ENCODE results near the gene MAGEB3. TPM values are rescaled to one million over a fixed set of nuclear protein-coding genes. Genes with fewer than 3 reads are reported as not detected.
"Not testable (repeated sequence)": the region's sequence is repeated elsewhere in the genome, so short reads cannot be mapped to it uniquely, and the experiment has no call there.

The MAGEB3 gene, protein sequence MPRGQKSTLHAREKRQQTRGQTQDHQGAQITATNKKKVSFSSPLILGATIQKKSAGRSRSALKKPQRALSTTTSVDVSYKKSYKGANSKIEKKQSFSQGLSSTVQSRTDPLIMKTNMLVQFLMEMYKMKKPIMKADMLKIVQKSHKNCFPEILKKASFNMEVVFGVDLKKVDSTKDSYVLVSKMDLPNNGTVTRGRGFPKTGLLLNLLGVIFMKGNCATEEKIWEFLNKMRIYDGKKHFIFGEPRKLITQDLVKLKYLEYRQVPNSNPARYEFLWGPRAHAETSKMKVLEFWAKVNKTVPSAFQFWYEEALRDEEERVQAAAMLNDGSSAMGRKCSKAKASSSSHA
- total RNA-seq (2014; rRNA removed; shearing (Covaris generic); ENCODE audit: low replicate concordance), result not detected in 2 replicates

DNA sequence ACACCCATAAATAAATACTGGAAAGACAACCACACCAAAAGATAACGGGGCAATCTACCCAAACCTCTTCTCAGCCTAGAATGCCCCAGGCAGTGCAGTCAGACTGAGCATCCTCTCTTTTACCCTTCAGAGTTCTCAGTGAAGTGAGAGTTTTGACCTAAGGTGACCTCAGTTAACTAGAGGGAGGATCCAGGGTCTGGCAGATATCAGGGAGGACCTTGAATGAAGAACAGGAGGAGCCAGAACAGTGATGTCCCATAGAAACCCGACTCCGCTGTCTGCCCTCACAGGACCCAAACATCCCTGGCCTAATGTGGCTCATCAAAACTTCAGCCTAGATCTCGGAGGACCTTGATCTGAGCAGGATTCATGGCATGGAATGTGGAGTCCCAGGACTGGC, at the start of gene MAGEB3:
MAGEB3 (plus strand) TSS at position 263 of the 400 bp plus-strand sequence. CDS start 5,268 bp downstream, outside the sequence.
- Histone ChIP-seq H3K4me3 (ENCODE audit: low read length) (no peak within 1 kb of the TSS), H3K36me3 (ENCODE audit: insufficient read depth, low read length) (no peaks in the 10 kb centered on the region), H3K27ac (ENCODE audit: low read length) (no peak within 1 kb of the TSS), H4K20me1 (ENCODE audit: insufficient read depth, low read depth, low read length) (no peaks in the 10 kb centered on the region), H2AFZ (ENCODE audit: low read length) (no peak within 1 kb of the TSS), H3K9ac (ENCODE audit: low read length) (no peak within 1 kb of the TSS), H3K4me1 (ENCODE audit: low read length) (no peaks in the 10 kb centered on the region), H3K27me3 (ENCODE audit: low read length) (no peaks in the 10 kb centered on the region), H3K4me2 (ENCODE audit: low read depth, low read length, poor library complexity, severe bottlenecking) (no peak within 1 kb of the TSS), H3K9me2 (replicated peaks; ENCODE audit: insufficient read depth, low read length) (no peaks in the 10 kb centered on the region), H3K79me2 (ENCODE audit: low read length) (no peaks in the 10 kb centered on the region), H3K9me3 (ENCODE audit: low read length) (0 out of 2 replicates have a peak, but pooled peaks cover 3% of the 10 kb centered on the region)
- no peak for DNase-seq

DNA sequence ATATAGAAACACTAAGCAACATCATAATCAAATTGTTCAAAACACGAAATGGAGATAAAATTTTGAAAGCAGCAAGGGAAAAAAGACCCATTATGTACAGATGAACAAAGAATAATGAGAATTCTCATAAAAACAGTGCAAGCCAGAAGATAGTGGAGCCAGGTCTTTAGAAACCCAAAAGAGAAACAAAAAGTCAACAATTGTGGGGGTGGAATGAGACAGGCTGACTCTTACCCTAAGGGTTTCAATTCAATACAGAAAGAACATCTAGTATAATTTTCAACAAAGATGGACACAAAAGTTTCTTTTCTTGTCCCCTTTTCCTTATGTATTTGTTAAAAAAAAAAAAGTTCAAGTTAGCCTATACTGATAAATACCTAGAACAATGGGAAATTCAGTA, 49.1 kb upstream of the MAGEB3 start:
- Histone ChIP-seq H4K20me1 (ENCODE audit: insufficient read depth, low read depth, low read length) (no peaks in the 10 kb centered on the region), H3K9ac (ENCODE audit: low read length) (no peak overlapping the region), H3K27me3 (ENCODE audit: low read length) (no peaks in the 10 kb centered on the region), H3K4me1 (ENCODE audit: low read length) (no peaks in the 10 kb centered on the region), H3K4me3 (ENCODE audit: low read length) (no peak overlapping the region), H3K4me2 (ENCODE audit: low read depth, low read length, poor library complexity, severe bottlenecking) (no peak overlapping the region), H3K36me3 (ENCODE audit: insufficient read depth, low read length) (no peaks in the 10 kb centered on the region), H3K27ac (ENCODE audit: low read length) (no peak overlapping the region), H2AFZ (ENCODE audit: low read length) (no peak overlapping the region), H3K9me2 (replicated peaks; ENCODE audit: insufficient read depth, low read length) (no peaks in the 10 kb centered on the region), H3K79me2 (ENCODE audit: low read length) (no peaks in the 10 kb centered on the region), H3K9me3 (ENCODE audit: low read length) (no peaks in the 10 kb centered on the region; the same call in 1 of the 2 replicates)
- DNase-seq, result no peak

DNA sequence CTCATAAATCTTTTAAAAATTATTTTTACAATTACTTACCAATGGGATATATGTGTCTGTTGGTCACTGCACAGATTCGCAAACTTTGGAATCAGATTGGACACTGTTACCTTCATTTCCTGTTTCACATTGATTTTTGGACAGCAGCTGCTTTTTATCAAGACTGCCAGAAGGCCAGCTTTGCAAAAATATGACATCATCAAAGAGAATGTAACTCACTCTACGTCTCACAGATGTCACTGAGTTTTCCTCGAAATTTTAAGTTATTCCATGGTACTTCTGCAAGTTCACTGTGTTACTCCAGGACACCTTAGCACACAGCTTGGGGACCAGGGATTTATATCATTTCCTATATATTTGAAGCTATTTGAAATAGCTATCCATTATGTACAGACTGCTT, 46.9 kb upstream of the MAGEB3 start:
- no peak overlapping the region for H3K27ac ChIP-seq (ENCODE audit: low read length)
- no peaks in the 10 kb centered on the region; the same call in 1 of the 2 replicates for H3K9me3 ChIP-seq (ENCODE audit: low read length)
- no peaks in the 10 kb centered on the region for H3K4me1 ChIP-seq (ENCODE audit: low read length)
- H3K79me2 ChIP-seq (ENCODE audit: low read length), result no peaks in the 10 kb centered on the region
- no peak overlapping the region for H3K4me3 ChIP-seq (ENCODE audit: low read length)
- no peaks in the 10 kb centered on the region for H4K20me1 ChIP-seq (ENCODE audit: insufficient read depth, low read depth, low read length)
- H3K9ac ChIP-seq (ENCODE audit: low read length), result no peak overlapping the region
- no peaks in the 10 kb centered on the region for H3K27me3 ChIP-seq (ENCODE audit: low read length)
- H3K36me3 ChIP-seq (ENCODE audit: insufficient read depth, low read length), result no peaks in the 10 kb centered on the region
- no peak for DNase-seq
- no peaks in the 10 kb centered on the region for H3K9me2 ChIP-seq (replicated peaks; ENCODE audit: insufficient read depth, low read length)
- no peak overlapping the region for H3K4me2 ChIP-seq (ENCODE audit: low read depth, low read length, poor library complexity, severe bottlenecking)
- no peak overlapping the region for H2AFZ ChIP-seq (ENCODE audit: low read length)

GRCh38 chrX:30190426-30190825, 40.0 kb upstream of the MAGEB3 start:
- no peak overlapping the region for H3K27ac ChIP-seq (ENCODE audit: low read length)
- H3K4me3 ChIP-seq (ENCODE audit: low read length), result no peak overlapping the region
- no peaks in the 10 kb centered on the region for H3K9me2 ChIP-seq (replicated peaks; ENCODE audit: insufficient read depth, low read length)
- H3K4me1 ChIP-seq (ENCODE audit: low read length), result no peaks in the 10 kb centered on the region
- H3K4me2 ChIP-seq (ENCODE audit: low read depth, low read length, poor library complexity, severe bottlenecking), result no peak overlapping the region
- no peaks in the 10 kb centered on the region for H3K36me3 ChIP-seq (ENCODE audit: insufficient read depth, low read length)
- no peak overlapping the region for H3K9ac ChIP-seq (ENCODE audit: low read length)
- H2AFZ ChIP-seq (ENCODE audit: low read length), result no peak overlapping the region
- H3K9me3 ChIP-seq (ENCODE audit: low read length), result no peaks in the 10 kb centered on the region; the same call in 1 of the 2 replicates
- no peaks in the 10 kb centered on the region for H3K27me3 ChIP-seq (ENCODE audit: low read length)
- H3K79me2 ChIP-seq (ENCODE audit: low read length), result no peaks in the 10 kb centered on the region
- no peak for DNase-seq
- H4K20me1 ChIP-seq (ENCODE audit: insufficient read depth, low read depth, low read length), result no peaks in the 10 kb centered on the region

DNA sequence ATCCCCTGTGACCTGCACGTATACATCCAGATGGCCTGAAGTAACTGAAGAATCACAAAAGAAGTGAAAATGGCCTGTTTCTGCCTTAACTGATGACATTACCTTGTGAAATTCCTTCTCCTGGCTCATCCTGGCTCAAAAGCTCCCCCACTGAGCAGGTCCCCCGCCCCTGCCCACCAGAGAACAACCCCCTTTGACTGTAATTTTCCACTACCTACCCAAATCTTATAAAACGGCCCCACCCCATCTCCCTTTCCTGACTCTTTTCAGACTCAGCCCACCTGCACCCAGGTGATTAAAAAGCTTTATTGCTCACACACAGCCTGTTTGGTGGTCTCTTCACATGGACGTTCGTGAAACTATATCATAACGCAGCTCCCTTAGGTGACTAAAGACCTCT, 36.5 kb upstream of the MAGEB3 start:
- not testable (repeated sequence) for H3K9me2 ChIP-seq (replicated peaks; ENCODE audit: insufficient read depth, low read length); H2AFZ ChIP-seq (ENCODE audit: low read length); H3K9ac ChIP-seq (ENCODE audit: low read length); H3K9me3 ChIP-seq (ENCODE audit: low read length); H4K20me1 ChIP-seq (ENCODE audit: insufficient read depth, low read depth, low read length); H3K4me3 ChIP-seq (ENCODE audit: low read length); H3K27ac ChIP-seq (ENCODE audit: low read length); H3K27me3 ChIP-seq (ENCODE audit: low read length); H3K79me2 ChIP-seq (ENCODE audit: low read length); H3K4me2 ChIP-seq (ENCODE audit: low read depth, low read length, poor library complexity, severe bottlenecking); H3K36me3 ChIP-seq (ENCODE audit: insufficient read depth, low read length); DNase-seq; H3K4me1 ChIP-seq (ENCODE audit: low read length)

- peak; percentile 44 for DNase-seq
- H3K4me1 ChIP-seq (ENCODE audit: low read length), result no peaks in the 10 kb centered on the region
- H3K9me2 ChIP-seq (replicated peaks; ENCODE audit: insufficient read depth, low read length), result no peaks in the 10 kb centered on the region
- H3K9ac ChIP-seq (ENCODE audit: low read length), result no peak overlapping the region
- no peak overlapping the region for H3K4me3 ChIP-seq (ENCODE audit: low read length)
- H4K20me1 ChIP-seq (ENCODE audit: insufficient read depth, low read depth, low read length), result no peaks in the 10 kb centered on the region
- H3K27ac ChIP-seq (ENCODE audit: low read length), result no peak overlapping the region
- H3K36me3 ChIP-seq (ENCODE audit: insufficient read depth, low read length), result no peaks in the 10 kb centered on the region
- H3K79me2 ChIP-seq (ENCODE audit: low read length), result no peaks in the 10 kb centered on the region
- no peaks in the 10 kb centered on the region for H3K27me3 ChIP-seq (ENCODE audit: low read length)
- no peak overlapping the region for H3K4me2 ChIP-seq (ENCODE audit: low read depth, low read length, poor library complexity, severe bottlenecking)
- no peak overlapping the region for H2AFZ ChIP-seq (ENCODE audit: low read length)
- no peaks in the 10 kb centered on the region for H3K9me3 ChIP-seq (ENCODE audit: low read length)
Measured at GRCh38 chrX:30196322-30196721, 34.1 kb upstream of the MAGEB3 start.

- no peak overlapping the region for H3K4me3 ChIP-seq (ENCODE audit: low read length)
Measured at GRCh38 chrX:30212172-30212571, 18.3 kb upstream of the MAGEB3 start.

DNA sequence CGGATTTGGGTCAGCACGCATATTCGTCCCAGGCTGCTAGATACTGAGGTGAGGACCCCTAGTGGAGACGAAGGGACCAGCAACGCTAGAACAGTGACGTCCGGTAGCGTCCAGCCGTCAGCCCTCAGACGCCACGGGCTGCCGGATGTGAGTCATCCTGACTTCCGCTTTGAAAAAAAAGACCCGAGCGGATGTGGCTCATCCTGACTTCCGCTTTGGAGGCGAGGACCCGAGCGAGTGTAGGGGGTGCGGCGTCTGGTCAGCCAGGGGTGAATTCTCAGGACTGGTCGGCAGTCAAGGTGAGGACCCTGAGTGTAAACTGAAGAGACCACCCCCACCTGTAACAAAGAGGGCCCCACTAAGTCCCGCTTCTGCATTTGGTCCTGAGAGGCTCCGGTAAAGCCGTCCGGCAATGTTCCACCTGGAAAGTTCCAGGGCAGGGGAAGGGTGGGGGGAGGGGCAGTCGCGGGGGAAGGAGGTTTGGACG, 15.1 kb upstream of the MAGEB3 start, which contains the start of gene MAGEB2:
MAGEB2 (plus strand) TSS at position 207 of the 487 bp plus-strand sequence. CDS start 3,018 bp downstream, outside the sequence.
- Histone ChIP-seq H3K9me3 (ENCODE audit: low read length) (no peaks in the 10 kb centered on the region), H2AFZ (ENCODE audit: low read length) (no peak within 1 kb of the TSS), H3K27me3 (ENCODE audit: low read length) (no peaks in the 10 kb centered on the region), H3K79me2 (ENCODE audit: low read length) (no peaks in the 10 kb centered on the region), H3K9me2 (replicated peaks; ENCODE audit: insufficient read depth, low read length) (no peaks in the 10 kb centered on the region), H3K4me3 (ENCODE audit: low read length) (no peak within 1 kb of the TSS), H3K36me3 (ENCODE audit: insufficient read depth, low read length) (no peaks in the 10 kb centered on the region), H3K27ac (ENCODE audit: low read length) (no peak within 1 kb of the TSS), H3K4me2 (ENCODE audit: low read depth, low read length, poor library complexity, severe bottlenecking) (no peak within 1 kb of the TSS), H4K20me1 (ENCODE audit: insufficient read depth, low read depth, low read length) (no peaks in the 10 kb centered on the region), H3K9ac (ENCODE audit: low read length) (no peak within 1 kb of the TSS), H3K4me1 (ENCODE audit: low read length) (no peaks in the 10 kb centered on the region)
- no peak for DNase-seq

More at GRCh38 chrX:30212172-30212571, 18.3 kb upstream of the MAGEB3 start:
- H3K36me3 ChIP-seq (ENCODE audit: insufficient read depth, low read length), result no peaks in the 10 kb centered on the region
- H3K9me2 ChIP-seq (replicated peaks; ENCODE audit: insufficient read depth, low read length), result no peaks in the 10 kb centered on the region
- H3K27ac ChIP-seq (ENCODE audit: low read length), result no peak overlapping the region
- H2AFZ ChIP-seq (ENCODE audit: low read length), result no peak overlapping the region
- no peaks in the 10 kb centered on the region; the same call in 1 of the 2 replicates for H3K9me3 ChIP-seq (ENCODE audit: low read length)
- no peak overlapping the region for H3K4me2 ChIP-seq (ENCODE audit: low read depth, low read length, poor library complexity, severe bottlenecking)
- no peaks in the 10 kb centered on the region for H3K4me1 ChIP-seq (ENCODE audit: low read length)
- no peaks in the 10 kb centered on the region for H4K20me1 ChIP-seq (ENCODE audit: insufficient read depth, low read depth, low read length)
- H3K27me3 ChIP-seq (ENCODE audit: low read length), result no peaks in the 10 kb centered on the region
- H3K9ac ChIP-seq (ENCODE audit: low read length), result no peak overlapping the region
- H3K79me2 ChIP-seq (ENCODE audit: low read length), result no peaks in the 10 kb centered on the region
- no peak for DNase-seq

Data from Karpas-422 (cell line).